ENCODE measurements around the gene ZDHHC21. TPM values are rescaled to one million over a fixed set of nuclear protein-coding genes. Genes with fewer than 3 reads are reported as not detected.

ZDHHC21 gene
- total and polyA plus RNA-seq, 2 of the 8 experiments (the other 6 are each of a cell fraction or from before 2014, with no cell fraction given): 1.9 to 6.0 TPM

DNA sequence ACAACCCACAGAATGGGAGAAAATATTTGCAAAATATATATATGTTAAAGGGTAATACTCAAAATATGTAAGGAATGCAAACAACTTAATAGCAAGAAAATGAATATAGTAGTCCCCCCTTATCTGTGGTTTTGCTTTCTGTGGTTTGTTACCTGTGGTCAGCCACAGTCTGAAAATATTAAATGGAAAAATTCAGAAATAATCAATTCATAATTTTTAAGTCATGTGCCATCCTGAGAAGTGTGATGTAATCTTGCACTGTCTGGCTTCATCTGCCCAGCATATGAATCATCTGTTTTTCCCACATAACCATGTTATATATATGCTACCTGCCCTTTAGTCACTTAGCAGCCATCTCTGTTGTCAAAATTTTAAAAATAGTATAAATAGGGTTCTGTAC is 17.6 kb upstream of the ZDHHC21 start:
- H3K27ac ChIP-seq (ENCODE audit: low read depth, low read length): no peak overlapping the region
- POLR2A ChIA-PET (ENCODE audit: partially characterized antibody): no interaction called here
- no peak overlapping the region for H3K18ac ChIP-seq (ENCODE audit: extremely low read depth, low read length)
- H3K4me3 ChIP-seq (ENCODE audit: extremely low read depth in 1 of 4, insufficient read depth in 2 of 4, low read depth in 3 of 4, low read length in 4 of 4): no peak overlapping the region
- H2BK15ac ChIP-seq (ENCODE audit: low read length): no peak overlapping the region
- H3K36me3 ChIP-seq (ENCODE audit: control insufficient read depth in 2 of 4, insufficient read depth in 4 of 4, low read length in 3 of 4): no peaks in the 10 kb centered on the region
- no peaks in the 10 kb centered on the region for H3K79me1 ChIP-seq (ENCODE audit: low read depth, low read length)
- no peak overlapping the region for H3K56ac ChIP-seq (replicated peaks; ENCODE audit: insufficient read length, low read depth, low read length)
- TF ChIP-seq TAF1 (IDR thresholded peaks at IDR 0.05; ENCODE audit: low read depth, low read length) (no peak), TBP (IDR thresholded peaks at IDR 0.05; ENCODE audit: low read depth, low read length) (no peak), RFX5 (IDR thresholded peaks at IDR 0.05; ENCODE audit: borderline replicate concordance, low read depth, low read length) (no peak), SIX5 (IDR thresholded peaks at IDR 0.05; ENCODE audit: low read depth, low read length) (no peak), MAFK (IDR thresholded peaks at IDR 0.05; ENCODE audit: low read depth, low read length) (no peak), HDAC2 (IDR thresholded peaks at IDR 0.05; ENCODE audit: borderline replicate concordance in 1 of 2, low read depth in 2 of 2, low read length in 2 of 2) (no peak), RNF2 (IDR thresholded peaks at IDR 0.05; ENCODE audit: borderline replicate concordance, low read depth, low read length, missing control alignments, poor library complexity, severe bottlenecking) (no peak), TEAD4 (IDR thresholded peaks at IDR 0.05; ENCODE audit: low read depth, low read length) (no peak), FOSL1 (IDR thresholded peaks at IDR 0.05; ENCODE audit: insufficient read depth, low read depth, low read length) (no peak), NRF1 (IDR thresholded peaks at IDR 0.05; ENCODE audit: low read depth, low read length) (no peak), SP4 (IDR thresholded peaks at IDR 0.05; ENCODE audit: low read length) (no peak), GTF2F1 (IDR thresholded peaks at IDR 0.05; ENCODE audit: borderline replicate concordance, low read depth, low read length) (no peak), GABPA (IDR thresholded peaks at IDR 0.05; ENCODE audit: borderline replicate concordance, insufficient read depth, low read length) (no peak)
- no peak overlapping the region for H2AK5ac ChIP-seq (ENCODE audit: low read depth, low read length)
- no peaks in the 10 kb centered on the region; a peak in 1 of 4 replicates for H3K9me3 ChIP-seq (ENCODE audit: insufficient read depth in 2 of 2, low read depth in 1 of 2, low read length in 1 of 2)
- H2BK20ac ChIP-seq (ENCODE audit: low read length): no peak overlapping the region
- no peak for FAIRE-seq
- H3K79me2 ChIP-seq (ENCODE audit: control insufficient read depth in 1 of 2, insufficient read depth in 2 of 2, low read length in 2 of 2): no peaks in the 10 kb centered on the region
- no peak overlapping the region for H3K4me2 ChIP-seq (ENCODE audit: insufficient read depth in 1 of 2, low read depth in 2 of 2, low read length in 2 of 2)
- H4K8ac ChIP-seq (ENCODE audit: extremely low read depth, insufficient read depth, low read length): no peak overlapping the region
- H3K27me3 ChIP-seq (replicated peaks in 1 of 4; ENCODE audit: control insufficient read depth in 3 of 4, extremely low read depth in 1 of 4, insufficient read depth in 3 of 4, low read length in 3 of 4): no peaks in the 10 kb centered on the region
- no peaks in the 10 kb centered on the region for H4K20me1 ChIP-seq (replicated peaks in 1 of 2; ENCODE audit: control insufficient read depth in 1 of 2, insufficient read depth in 2 of 2, low read length in 2 of 2)
- H3K23me2 ChIP-seq (ENCODE audit: low read depth, low read length): no peaks in the 10 kb centered on the region
- no peaks in the 10 kb centered on the region for H3K4me1 ChIP-seq (replicated peaks in 1 of 4; ENCODE audit: control insufficient read depth in 3 of 4, insufficient read depth in 4 of 4, low read length in 3 of 4)
- H4K91ac ChIP-seq (replicated peaks; ENCODE audit: insufficient read length, low read length): no peak overlapping the region
- no peak overlapping the region for H2AFZ ChIP-seq (ENCODE audit: low read length)
- no peak overlapping the region for H3K23ac ChIP-seq (ENCODE audit: insufficient read length)
- H2BK5ac ChIP-seq (ENCODE audit: low read depth, low read length): no peak overlapping the region
- H3K4ac ChIP-seq (replicated peaks; ENCODE audit: insufficient read length, low read depth, low read length): no peak overlapping the region
- CTCF ChIA-PET (ENCODE audit: partially characterized antibody): no interaction called here
- H4K5ac ChIP-seq (ENCODE audit: insufficient read length, low read depth, low read length): no peak overlapping the region
- DNase-seq (ENCODE audit: low read depth in 1 of 2, low spot score in 2 of 2): no peak
- no peak overlapping the region for H3K14ac ChIP-seq (ENCODE audit: insufficient read length)
- no peak overlapping the region for H2BK120ac ChIP-seq (replicated peaks; ENCODE audit: low read depth, low read length)
- no peak overlapping the region for H2BK12ac ChIP-seq (ENCODE audit: low read depth, low read length)
- H3K9ac ChIP-seq (replicated peaks in 1 of 4; ENCODE audit: extremely low read depth in 1 of 4, low read depth in 3 of 4, low read length in 3 of 4): no peak overlapping the region
